ENCODE results near the gene PRPF6.

The PRPF6 gene

GRCh38 chr20:64049060-64049877 lies 68.3 kb downstream of the PRPF6 start, which contains the start of gene SOX18:
SOX18 (minus strand) TSS chr20:64049639; CDS start chr20:64049516, 123 bp downstream.
- DNase-seq = peak; percentile 47

GRCh38 chr20:64049878-64050260 lies 68.9 kb downstream of the PRPF6 start:
- no peak for DNase-seq

DNA sequence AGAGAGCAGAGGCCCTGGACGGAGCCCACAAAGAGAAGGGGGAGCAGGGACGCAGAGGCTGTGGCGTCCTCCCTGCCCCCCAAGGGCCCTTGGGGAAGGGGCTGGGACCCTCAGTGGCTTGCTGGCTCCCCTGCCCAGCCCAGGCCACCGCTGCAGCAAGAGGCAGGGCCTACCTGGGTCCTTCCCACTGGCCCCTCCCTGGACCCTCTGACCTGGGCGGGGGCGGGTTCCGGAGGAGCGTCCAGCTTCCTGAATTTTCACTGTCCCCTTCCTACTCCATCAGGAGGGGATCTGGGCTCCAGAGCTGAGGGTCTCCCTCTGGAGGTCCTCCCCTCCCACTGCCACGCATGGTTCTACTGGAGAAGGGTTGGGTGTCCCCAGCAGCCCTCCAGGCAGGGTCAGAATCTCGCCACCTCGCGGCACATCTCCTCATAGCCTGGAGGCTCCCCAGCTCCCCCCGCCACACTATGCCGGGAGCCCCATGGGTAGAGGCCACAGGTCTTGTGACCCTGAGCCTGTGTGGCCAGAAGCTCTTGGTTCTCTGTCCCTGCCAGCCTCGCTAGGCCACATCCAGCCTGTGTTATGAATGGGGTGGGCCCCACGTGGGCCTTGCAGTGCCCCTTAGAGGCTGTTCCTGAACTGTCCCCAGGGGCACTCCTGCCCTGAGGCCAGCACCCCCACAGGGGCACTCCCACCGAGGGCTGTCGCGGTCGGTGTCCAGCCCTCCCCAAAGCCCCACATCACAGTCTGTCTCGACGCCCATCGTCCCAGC lies 69.5 kb downstream of the PRPF6 start:
- DNase-seq = no peak

GRCh38 chr20:64051033-64051452 lies 70.1 kb downstream of the PRPF6 start:
- DNase-seq = no peak

DNA sequence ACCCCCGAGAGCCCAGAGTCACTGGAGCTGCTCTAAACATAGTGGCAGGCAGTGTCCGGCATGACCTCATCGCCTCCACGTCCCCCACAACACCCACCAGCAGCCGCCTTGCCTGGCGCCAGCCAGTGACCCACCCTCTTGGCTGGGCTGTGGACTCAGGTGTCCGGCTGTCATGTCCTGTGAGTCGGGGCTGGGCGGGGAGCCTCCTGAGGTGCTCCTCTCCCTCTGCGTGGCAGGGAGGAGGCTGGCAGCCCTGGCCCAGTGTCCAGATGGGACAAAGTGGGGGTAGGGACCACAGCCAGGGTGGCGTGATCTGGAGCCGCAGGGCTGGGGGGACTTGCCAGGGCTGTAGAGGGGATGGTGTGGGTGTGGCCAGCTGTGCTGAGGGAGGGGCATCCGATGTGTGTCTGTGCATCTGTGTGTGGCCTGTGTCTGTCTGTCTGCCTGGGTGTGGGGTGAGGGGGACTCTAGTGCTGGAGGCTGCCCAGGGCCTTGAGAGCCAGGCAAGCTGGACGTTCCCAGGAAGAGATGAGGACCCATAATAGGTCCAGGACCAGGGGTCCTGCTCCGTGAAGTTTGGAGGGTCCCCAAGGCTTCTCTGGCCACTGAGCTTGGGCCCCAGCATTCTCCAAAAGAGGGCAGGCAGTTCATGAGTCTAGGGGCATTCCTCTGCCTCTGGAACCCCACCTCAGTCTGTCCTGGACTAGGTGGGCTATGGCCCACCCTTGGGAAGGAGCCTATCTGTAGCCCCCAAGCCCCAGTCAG lies 70.8 kb downstream of the PRPF6 start:
- no peak for DNase-seq

DNA sequence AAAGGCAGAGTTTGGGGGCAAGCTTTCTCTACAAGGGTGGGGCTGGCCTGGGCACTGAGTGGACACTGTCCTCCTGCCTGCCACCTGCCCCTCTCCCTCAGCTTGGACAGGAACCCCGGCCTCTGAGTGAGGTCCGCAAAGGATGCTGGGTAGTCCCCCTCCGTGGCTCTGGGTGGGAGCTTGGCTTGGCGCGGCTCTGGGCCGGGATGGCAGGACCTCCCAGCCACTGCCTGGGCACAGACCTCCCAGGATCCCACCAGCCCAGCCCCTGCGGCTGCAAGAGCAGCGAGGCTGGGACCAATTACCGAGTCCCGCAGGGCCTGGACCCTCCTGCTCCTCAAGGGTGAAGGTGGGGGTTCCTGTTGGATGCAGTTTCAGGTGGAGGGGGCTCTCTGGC lies 71.4 kb downstream of the PRPF6 start:
- no peak for DNase-seq

DNA sequence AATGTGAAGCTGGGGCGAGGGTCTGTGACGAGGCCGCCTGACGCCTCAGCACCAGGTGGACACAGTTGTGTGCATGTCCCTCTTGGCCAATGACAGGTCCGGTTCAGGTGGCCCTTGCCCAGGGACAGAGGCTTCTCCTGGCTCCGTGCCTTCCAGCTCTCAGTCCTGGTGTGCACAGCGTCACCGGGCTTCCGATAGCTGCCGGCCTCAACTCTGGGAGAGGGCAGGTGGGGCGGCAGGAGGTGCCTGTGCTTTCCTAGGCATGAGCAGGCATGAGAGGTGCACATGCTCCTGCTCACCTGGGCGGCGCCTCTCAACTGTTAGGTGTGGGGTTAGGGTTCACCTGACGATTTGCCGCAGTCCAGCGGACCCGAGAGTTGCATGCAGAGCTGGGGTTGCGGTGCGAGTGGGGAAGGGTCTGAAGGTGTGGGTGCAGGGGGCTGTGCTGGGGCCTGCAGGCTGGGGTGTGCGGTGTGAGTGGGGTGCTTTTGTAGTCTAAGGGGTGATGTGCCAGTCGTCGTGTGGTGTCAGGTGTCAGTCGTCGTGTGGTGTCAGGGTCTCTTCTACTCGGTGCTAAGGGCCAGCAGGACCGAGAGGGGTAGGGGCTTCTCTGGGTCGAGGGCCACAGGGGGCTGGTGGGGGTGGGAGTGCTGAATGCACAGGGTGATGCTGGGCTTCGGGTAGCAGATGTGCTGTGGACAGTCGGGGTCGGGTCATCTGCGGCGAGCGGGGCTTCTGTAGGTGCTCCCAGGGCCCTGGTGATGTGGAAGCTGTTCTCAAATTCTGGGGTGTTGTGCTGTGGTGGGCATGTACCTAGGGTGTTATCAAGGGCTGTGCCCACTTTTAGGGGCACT lies 72.3 kb downstream of the PRPF6 start:
- DNase-seq = no peak

DNA sequence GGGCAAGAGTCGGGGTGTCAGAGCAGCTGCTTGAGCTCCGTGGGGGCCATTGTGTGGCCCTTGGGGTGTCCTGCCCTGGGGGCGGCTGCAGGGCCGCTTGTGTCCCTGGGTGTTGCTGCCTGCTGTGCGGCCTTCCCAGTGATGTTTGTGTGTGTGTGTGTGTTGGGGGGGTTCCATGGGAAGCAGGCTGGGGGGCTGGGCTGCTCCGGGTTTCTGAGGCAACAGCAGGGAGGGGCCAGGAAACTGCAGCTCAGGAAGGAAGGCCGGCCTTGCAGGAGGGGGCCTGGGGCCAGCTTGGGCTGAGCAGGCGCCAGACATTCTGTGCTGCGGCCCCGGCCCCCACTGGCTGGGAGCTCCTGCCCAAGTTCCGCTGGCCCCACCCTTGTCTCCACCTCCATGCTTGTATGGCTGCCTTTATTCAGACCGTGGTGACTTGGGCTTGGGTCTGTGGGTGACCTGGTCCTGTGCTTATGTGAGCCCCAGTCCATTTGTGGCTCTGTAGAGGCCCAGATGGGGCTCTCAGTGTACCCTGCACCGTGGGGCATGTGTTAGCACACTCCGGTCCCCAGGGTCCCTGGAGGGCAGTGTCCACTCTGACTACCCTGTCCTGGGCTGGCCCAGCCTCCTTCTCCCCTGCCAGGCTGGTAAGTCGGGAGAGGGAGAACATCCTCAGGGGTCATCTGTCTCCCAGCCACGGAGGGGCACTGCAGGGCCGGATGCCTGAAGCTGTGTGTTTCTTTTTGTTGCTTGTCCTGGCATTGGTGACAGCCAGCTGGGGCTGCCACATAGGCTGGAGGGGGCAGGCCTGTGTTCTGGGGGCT lies 73.1 kb downstream of the PRPF6 start:
- peak; percentile 46 for DNase-seq

DNA sequence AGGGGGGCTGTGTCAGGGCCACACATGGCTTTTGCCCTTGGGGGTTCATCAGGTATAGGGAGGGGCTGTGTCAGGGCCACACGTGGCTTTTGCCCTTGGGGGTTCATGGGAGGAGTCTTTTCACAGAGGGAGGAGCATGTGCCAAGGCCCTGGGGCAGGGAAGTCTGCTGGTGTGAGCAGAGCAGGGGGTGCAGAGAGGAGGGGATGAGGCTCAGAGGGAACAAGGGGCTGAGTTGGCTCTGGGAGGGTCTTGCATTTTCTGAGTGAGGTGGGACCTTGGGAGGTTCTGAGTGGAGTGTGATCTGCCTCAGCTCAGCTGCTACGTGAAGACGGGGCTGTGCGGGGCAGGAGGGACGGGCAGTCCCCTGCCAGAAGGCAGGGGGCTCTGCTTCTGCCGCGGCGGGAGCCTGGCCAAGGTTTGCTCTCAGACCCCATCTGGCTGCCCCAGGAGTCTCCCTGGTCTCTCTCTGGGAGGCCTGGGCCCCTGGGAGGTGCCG lies 74.5 kb downstream of the PRPF6 start:
- DNase-seq = no peak

DNA sequence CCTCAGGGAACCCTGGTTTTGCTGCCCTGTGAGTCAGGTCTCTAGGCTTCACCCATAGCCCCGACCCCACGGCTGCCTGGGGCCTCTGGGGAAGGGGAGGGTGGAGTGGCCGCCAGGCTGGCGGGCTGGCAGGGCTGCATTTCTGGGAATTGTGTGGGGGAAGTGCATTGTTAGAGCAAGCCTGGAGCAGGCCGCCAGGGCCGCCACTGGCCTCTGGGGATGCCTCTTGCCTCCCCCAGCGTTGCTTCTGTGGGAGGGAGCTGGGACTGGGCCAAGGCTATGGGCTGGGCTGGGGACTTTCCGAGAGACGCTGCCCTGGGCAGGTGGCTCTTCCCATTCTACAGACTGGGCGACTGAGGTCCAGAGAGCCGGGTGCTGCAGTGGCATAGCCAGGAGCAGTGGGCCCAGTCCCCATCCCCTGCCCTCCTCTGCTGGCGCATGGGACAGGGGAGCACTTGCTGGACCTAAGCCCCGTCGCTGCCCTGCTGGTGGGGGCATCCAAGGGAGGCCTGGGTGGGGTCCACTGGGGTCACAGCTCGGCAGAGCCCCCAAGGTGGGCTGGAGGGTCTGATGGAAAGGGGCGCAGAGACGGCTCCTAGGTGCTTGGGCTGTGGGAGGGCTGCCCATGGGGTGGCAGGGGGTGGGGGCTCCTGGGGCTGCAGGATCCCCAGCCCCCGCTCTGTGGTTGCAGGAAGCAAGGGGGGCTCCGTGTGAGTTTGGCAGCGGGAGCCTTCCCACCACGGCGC lies 75.1 kb downstream of the PRPF6 start:
- peak; percentile 66 for DNase-seq

- no peak for DNase-seq
Measured at GRCh38 chr20:64056639-64056888, 75.6 kb downstream of the PRPF6 start.

- no peak for DNase-seq
Measured at GRCh38 chr20:64056889-64057627, 76.1 kb downstream of the PRPF6 start.

GRCh38 chr20:64057628-64058498 lies 76.9 kb downstream of the PRPF6 start:
- DNase-seq = peak; percentile 59

DNA sequence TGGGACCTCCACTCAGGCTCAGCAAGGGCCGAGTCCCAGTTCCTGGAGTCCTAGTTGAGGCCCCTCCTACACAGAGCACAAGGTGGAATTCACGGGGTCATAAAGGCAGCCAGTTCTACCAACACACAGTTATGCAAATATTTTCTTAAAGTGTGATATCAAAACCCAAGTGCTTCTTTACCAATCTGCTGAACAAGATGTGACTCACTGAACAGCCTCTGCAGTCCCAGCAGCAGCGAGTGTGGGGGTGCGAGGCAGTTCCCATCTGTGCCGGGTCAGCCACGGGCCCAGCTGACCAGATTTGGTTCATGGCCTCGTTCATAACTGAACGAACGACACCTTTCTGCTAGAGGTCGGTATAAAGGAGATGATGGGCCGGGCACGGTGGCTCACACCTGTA lies 77.6 kb downstream of the PRPF6 start:
- peak; percentile 45 for DNase-seq

DNA sequence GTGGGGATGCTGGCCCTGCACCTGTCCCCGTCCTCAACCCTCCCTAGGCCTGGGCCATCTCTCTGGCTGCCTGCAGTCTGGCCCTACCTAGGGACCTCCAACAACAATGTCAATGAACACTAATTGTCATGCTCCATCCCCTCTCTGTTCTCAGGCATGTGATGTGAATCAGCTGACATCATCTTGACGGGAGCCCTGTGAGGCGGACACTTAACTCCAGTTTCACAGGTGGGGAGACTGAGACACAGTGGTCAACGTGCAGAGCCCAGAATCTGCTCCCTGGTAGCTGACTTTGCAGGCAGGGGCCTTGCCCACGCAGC lies 81.3 kb downstream of the PRPF6 start:
- DNase-seq = no peak

GRCh38 chr20:64062596-64063388 lies 81.9 kb downstream of the PRPF6 start, which contains the start of gene TCEA2:
TCEA2 (plus strand) TSS chr20:64063198; CDS start chr20:64063313, 115 bp downstream.
- DNase-seq = peak; percentile 96

DNA sequence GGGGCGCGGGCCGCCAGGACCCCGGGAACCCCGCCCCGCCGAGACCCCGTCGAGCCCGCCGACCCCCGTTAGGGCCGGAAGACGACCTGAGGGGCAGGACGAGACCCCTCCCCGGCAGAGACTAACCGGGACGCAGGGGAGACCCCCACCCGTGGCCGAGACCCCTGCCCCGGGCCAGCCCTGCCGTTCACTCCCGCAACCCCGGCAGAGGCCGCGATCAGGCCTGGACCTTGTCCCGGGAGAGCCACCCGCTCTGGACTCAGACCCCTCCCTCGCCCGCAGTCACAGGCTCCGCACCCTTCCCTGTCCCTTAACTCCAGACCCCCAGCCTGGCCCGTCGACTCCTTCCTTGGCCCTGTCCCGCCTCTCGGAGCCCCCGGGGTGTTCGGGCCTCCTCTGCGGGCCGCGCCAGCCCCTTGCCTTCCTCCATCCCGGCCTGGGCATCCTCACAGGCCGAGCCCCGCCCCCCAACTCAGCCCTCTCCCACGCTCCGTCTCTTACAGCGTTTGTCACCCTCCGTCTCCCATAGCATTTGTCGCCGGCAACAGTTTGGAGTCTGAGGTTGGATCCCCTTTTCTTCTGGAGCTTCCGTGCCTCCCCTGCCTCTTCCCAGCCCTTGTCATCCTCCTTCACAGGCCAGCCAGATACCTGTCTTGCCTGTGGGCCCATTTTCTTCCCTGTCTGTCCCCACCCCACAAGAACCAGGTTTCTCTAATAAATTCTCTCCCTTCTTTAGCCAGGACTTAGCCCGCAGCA lies 82.6 kb downstream of the PRPF6 start:
- DNase-seq = no peak

Measured in fibroblast of skin of back (primary cell).